Vagina (tissue), 2 donors: ENCODE measurements around the gene ZNF853.

Source experiments
- POLR2A ChIP-seq, 2 donors: fragments of 450-650 bp; IDR thresholded peaks; one replicate each; pipeline ENCODE4 v1.6.1; 2017; ENCODE audit warnings: antibody characterized with exemption in 2 of 2, mild to moderate bottlenecking in 2 of 2, moderate library complexity in 2 of 2
- TF ChIP-seq, protein P1 (sequence below), 3 experiments: fragments of 450-650 bp in 2 of 3; fragments of 200-600 bp in 1 of 3; sonication (generic) in 1 of 3; IDR thresholded peaks; one replicate each; pipeline ENCODE4 v1.5.1; 2017 to 2019; ENCODE audit warnings: antibody characterized with exemption in 3 of 3, mild to moderate bottlenecking in 2 of 3, moderate library complexity in 2 of 3

DNA sequence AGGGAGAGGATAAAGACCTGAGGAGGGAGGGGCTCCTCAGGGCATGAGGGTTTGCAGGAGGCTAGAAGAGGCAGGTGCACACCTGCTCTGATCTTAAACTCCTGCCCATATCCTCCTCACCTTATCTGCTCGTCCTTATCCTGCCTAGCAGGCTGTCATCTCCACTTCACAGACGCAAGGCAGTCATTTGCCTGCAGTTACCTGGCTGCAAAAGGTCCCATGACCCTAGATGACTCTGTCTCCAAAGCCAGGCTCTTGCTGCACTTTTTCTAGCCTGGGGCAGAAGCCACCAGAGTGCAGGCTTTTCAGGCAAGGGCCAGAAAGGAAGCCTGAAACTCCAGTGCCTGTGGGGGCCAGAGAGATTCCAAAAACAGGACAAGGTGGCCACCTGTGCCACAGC lies 1.7 kb upstream of the ZNF853 start:
- TF ChIP-seq, protein P1, sequence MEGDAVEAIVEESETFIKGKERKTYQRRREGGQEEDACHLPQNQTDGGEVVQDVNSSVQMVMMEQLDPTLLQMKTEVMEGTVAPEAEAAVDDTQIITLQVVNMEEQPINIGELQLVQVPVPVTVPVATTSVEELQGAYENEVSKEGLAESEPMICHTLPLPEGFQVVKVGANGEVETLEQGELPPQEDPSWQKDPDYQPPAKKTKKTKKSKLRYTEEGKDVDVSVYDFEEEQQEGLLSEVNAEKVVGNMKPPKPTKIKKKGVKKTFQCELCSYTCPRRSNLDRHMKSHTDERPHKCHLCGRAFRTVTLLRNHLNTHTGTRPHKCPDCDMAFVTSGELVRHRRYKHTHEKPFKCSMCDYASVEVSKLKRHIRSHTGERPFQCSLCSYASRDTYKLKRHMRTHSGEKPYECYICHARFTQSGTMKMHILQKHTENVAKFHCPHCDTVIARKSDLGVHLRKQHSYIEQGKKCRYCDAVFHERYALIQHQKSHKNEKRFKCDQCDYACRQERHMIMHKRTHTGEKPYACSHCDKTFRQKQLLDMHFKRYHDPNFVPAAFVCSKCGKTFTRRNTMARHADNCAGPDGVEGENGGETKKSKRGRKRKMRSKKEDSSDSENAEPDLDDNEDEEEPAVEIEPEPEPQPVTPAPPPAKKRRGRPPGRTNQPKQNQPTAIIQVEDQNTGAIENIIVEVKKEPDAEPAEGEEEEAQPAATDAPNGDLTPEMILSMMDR (IDR thresholded peaks at IDR 0.05) = no peak
- TF ChIP-seq POLR2A (IDR thresholded peaks at IDR 0.05) = no peak
